NCI-H82 treated with DMSO at 0.1 percent for 48 hours (cell line): ENCODE results near the gene SLC31A1.

ENCODE experiments used
- DNase-seq: peaks from one replicate; lab custom pipeline; 2025; ENCODE audit not compliant: unreplicated experiment; lab: John Stamatoyannopoulos, UW

SLC31A1 gene

GRCh38 chr9:113221003-113221799 lies at the start of gene SLC31A1, which contains the start of gene FKBP15:
TSS of gene SLC31A1 (plus strand) at chr9:113221544. CDS start at chr9:113256149, 34,605 bp downstream.
TSS of gene FKBP15 (minus strand) at chr9:113221277. CDS start at chr9:113221243, 34 bp downstream.
- DNase-seq: peak; percentile 92

DNA sequence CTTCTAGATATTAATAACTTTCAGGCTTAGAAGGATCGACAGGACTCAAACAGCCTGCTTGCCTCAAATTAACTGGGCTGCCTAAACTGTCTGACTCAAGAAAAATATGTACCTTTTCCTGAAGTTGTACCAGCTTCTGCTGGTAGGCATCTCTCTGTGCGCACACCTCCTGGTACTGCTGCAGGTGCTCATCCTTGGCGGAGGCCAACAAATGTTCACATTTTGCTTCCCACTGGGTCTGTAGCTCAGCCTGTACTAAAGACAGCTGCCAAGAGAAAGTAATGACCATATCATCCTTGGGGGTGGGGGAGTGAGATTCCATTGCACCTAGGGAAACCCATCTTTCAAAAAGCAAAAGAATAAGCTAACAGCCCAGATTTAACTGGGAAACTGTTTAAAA lies 48.0 kb upstream of the SLC31A1 start:
- no peak for DNase-seq

GRCh38 chr9:113176803-113177202 lies 44.5 kb upstream of the SLC31A1 start:
- DNase-seq: no peak

GRCh38 chr9:113177251-113177650 lies 44.1 kb upstream of the SLC31A1 start:
- DNase-seq: no peak

- no peak for DNase-seq
Measured at GRCh38 chr9:113178087-113178486, 43.3 kb upstream of the SLC31A1 start.

DNA sequence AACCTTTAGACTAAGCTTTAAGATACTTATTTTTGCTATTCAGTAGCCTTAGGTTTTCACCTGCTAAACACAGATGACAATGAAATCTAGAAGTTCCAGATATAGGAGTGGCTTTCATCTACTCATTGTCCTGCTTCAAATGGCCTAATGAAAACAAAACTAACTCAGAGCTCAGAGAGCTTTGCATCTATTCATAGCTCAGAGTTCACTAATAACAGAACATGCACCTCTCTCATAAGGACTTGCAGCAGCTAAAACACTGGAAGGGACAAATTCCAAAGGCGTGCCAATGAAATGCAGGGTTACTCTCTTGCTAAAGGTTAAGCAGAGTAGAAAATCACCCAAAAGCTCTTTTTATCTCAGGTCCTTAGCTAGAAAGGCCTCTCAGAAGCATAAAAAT lies 41.5 kb upstream of the SLC31A1 start:
- no peak for DNase-seq

- no peak for DNase-seq
Measured at GRCh38 chr9:113181165-113181564, 40.2 kb upstream of the SLC31A1 start.

GRCh38 chr9:113183956-113184488 lies 37.3 kb upstream of the SLC31A1 start:
- DNase-seq: no peak

DNA sequence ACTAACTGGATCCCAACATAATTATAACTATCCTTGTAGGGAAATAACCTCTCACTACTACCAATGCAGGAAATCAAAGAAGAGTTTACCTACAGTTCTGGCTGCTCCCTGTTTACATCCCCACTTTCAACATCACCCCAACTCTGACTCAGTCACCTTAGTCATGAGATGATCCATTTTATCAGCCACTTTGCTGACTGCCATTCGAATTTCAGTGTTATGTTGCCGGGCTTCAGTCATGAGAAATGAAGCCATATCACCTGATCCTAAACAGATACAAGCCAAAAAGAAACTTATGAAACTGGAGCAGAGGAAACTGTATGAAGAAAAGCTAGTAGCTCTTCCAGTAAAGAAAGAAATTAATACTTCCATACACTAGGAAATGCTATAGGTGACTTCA lies 36.8 kb upstream of the SLC31A1 start:
- no peak for DNase-seq

- no peak for DNase-seq
Measured at GRCh38 chr9:113185271-113185670, 36.1 kb upstream of the SLC31A1 start.

- no peak for DNase-seq
Measured at GRCh38 chr9:113186137-113186755, 35.1 kb upstream of the SLC31A1 start.

DNA sequence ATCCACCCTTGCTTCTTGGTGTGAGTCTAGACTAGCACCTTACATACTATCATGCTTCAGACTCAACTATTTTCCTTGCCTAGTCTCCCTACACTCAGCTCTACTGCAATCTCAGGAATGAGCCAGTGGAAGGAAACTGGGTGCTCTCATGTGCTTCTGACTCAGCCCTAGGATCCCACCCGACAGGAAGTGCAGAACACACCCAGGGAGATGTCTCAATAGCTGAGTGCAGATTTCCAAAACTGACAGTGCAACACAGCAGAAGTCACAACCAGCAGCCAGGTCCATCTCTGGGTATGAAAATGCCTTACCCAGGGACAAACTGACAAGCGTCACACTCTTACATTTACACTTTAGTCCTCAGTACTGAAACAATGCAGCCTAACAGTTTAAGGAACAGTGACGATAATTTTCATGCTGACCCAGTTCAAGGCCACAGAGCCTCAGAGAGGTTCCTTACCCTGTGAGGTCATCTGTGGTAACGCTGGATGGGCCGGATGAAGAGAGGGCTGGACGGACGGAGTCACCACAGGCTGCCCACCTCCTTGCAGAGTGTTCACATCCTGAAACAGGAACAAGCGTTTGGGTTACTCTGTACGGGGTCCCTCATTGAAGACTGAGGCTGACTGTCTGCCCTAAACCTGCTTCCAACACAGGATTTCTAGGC lies 33.3 kb upstream of the SLC31A1 start:
- DNase-seq: no peak

DNA sequence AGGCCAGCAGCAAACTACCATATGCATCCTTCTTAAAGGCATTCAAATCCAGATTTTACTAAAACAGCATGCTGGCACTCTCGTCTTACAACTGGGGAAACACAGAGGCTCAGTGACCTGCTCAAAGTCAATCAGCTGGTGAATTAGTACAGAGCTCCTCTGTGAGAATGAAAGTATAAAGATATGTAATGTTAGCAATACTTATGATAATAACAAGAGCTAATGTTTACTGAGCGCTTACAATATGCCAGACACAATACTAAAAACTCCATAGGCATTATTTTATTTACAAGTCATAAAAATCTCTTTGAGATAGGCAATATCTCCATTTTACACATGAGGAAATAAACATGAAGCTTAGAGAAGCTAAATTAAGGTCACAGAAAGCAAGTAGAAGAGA lies 28.9 kb upstream of the SLC31A1 start:
- DNase-seq: no peak

GRCh38 chr9:113199683-113200329 lies 21.5 kb upstream of the SLC31A1 start:
- DNase-seq: no peak

- no peak for DNase-seq
Measured at GRCh38 chr9:113205432-113205831, 15.9 kb upstream of the SLC31A1 start.

- no peak for DNase-seq
Measured at GRCh38 chr9:113205861-113206260, 15.5 kb upstream of the SLC31A1 start.

DNA sequence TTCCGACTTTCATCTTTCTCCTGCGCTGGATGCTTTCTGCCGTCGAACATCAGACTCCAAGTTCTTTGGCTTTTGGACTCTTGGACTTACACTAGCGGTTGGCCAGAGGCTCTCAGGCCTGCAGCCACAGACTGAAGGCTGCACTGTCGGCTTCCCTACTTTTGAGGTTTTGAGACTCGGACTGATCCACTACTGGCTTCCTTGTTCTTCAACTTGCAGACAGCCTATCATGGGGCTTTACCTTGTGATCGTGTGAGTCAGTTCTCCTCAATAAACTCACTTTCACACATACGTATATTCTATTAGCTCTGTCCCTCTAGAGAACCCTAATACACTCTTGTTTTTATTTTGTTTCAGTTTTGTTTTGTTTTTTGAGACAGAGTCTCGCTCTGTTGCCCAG lies 10.5 kb upstream of the SLC31A1 start:
- DNase-seq: no peak

DNA sequence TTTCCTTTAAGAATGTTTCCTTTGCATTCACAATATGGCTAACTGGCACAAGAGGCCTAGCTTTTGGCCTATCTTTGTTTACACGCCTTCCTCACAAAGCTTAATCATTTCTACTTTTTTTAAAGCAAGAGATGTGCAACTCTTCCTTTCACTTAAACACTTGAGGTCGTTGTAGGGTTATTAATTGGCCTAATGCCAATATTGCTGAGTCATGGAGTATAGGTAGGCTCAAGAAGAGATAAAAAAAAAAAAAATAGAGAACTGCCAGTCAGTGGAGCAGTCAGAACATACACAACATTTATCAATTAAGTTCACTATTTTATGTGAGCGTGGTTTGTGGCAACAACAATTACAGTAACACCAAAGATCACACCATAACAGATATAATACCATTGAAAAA lies 6.2 kb upstream of the SLC31A1 start:
- no peak for DNase-seq

DNA sequence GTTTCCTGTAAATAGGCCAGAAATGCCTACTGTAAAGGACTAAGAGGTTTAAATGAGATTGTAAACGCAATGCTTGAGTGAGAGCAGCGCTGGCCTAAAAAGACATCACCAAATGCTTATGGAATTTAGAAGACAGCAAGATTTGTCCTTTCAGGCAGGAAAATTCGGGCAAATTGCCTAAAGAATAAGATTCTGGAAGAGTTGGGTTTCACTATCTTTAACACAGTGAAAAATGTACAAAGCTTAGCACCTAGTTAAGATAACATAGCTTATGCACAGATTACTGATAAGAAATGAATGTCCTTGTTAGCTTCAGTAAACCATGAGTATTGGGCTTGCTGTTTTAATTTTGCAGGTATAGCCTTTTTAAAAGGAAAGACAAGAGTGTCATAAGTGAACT lies 4.9 kb upstream of the SLC31A1 start:
- DNase-seq: no peak

GRCh38 chr9:113219186-113219936 lies 2.0 kb upstream of the SLC31A1 start:
- DNase-seq: no peak

- DNase-seq: no peak
Measured at GRCh38 chr9:113219969-113220368, 1.4 kb upstream of the SLC31A1 start.
